Measurements from ENCODE around the gene RNF41. TPM values are rescaled to one million over a fixed set of nuclear protein-coding genes. Genes with fewer than 3 reads are reported as not detected.

Gene RNF41
- total RNA-seq, 1 donor from 2014 or later: 79.6 TPM

GRCh38 chr12:56252649-56253048, 30.9 kb upstream of the RNF41 start:
- TF ChIP-seq POLR2AphosphoS5 (IDR thresholded peaks at IDR 0.05; ENCODE audit: insufficient read depth in 1 of 2, low read depth in 1 of 2): no peak
- no peak for TF ChIP-seq CTCF (IDR thresholded peaks at IDR 0.05)
- no peak for TF ChIP-seq POLR2A (IDR thresholded peaks at IDR 0.05)
- H3K36me3 ChIP-seq: peaks cover 12 to 85% of the 10 kb centered on the region in 2 donors
- no peak for DNase-seq (ENCODE audit: extremely low spot score in 2 of 2)
- no peaks in the 10 kb centered on the region for H3K27me3 ChIP-seq
- H3K9me3 ChIP-seq: no peaks in the 10 kb centered on the region
- H3K4me1 ChIP-seq: peaks cover 17% of the 10 kb centered on the region
- H3K4me3 ChIP-seq: no peak overlapping the region
- intact Hi-C loops (cut with DNase I): no loop called here
- no peak overlapping the region for H3K27ac ChIP-seq

- Histone ChIP-seq H3K36me3 (peaks cover 10 to 97% of the 10 kb centered on the region in 2 donors), H3K4me1 (no peaks in the 10 kb centered on the region), H3K4me3 (no peak overlapping the region), H3K27me3 (no peaks in the 10 kb centered on the region), H3K27ac (no peak overlapping the region), H3K9me3 (no peaks in the 10 kb centered on the region)
- intact Hi-C loops (cut with DNase I): no loop called here
- no peak for DNase-seq (ENCODE audit: extremely low spot score in 2 of 2)
- TF ChIP-seq CTCF (IDR thresholded peaks at IDR 0.05) (no peak), POLR2A (IDR thresholded peaks at IDR 0.05) (no peak), POLR2AphosphoS5 (IDR thresholded peaks at IDR 0.05; ENCODE audit: insufficient read depth in 1 of 2, low read depth in 1 of 2) (no peak)
Observed at GRCh38 chr12:56248711-56249110, 27.0 kb upstream of the RNF41 start.

GRCh38 chr12:56247923-56248322, 26.2 kb upstream of the RNF41 start:
- Histone ChIP-seq H3K27ac (no peak overlapping the region), H3K9me3 (no peaks in the 10 kb centered on the region), H3K36me3 (peaks cover 10 to 97% of the 10 kb centered on the region in 2 donors), H3K4me1 (no peaks in the 10 kb centered on the region), H3K4me3 (no peak overlapping the region), H3K27me3 (no peaks in the 10 kb centered on the region)
- DNase-seq (ENCODE audit: extremely low spot score in 2 of 2): no peak
- intact Hi-C loops (cut with DNase I): no loop called here
- TF ChIP-seq POLR2A (IDR thresholded peaks at IDR 0.05): no peak
- no peak for TF ChIP-seq CTCF (IDR thresholded peaks at IDR 0.05)
- TF ChIP-seq POLR2AphosphoS5 (IDR thresholded peaks at IDR 0.05; ENCODE audit: insufficient read depth in 1 of 2, low read depth in 1 of 2): no peak

- H3K4me3 ChIP-seq: no peak overlapping the region
- H3K27me3 ChIP-seq: no peaks in the 10 kb centered on the region
- H3K27ac ChIP-seq: no peak overlapping the region
- H3K36me3 ChIP-seq: peaks cover 10 to 97% of the 10 kb centered on the region in 2 donors
- intact Hi-C loops (cut with DNase I): no loop called here
- TF ChIP-seq POLR2A (IDR thresholded peaks at IDR 0.05) (no peak), POLR2AphosphoS5 (IDR thresholded peaks at IDR 0.05; ENCODE audit: insufficient read depth in 1 of 2, low read depth in 1 of 2) (no peak), CTCF (IDR thresholded peaks at IDR 0.05) (no peak)
- DNase-seq (ENCODE audit: extremely low spot score in 2 of 2): no peak
- no peaks in the 10 kb centered on the region for H3K9me3 ChIP-seq
- H3K4me1 ChIP-seq: no peaks in the 10 kb centered on the region
Observed at GRCh38 chr12:56244494-56244893, 22.8 kb upstream of the RNF41 start.

- Histone ChIP-seq H3K4me3 (no peak overlapping the region), H3K36me3 (peaks cover 10 to 90% of the 10 kb centered on the region in 2 donors), H3K27me3 (no peaks in the 10 kb centered on the region), H3K4me1 (no peaks in the 10 kb centered on the region), H3K27ac (no peak overlapping the region), H3K9me3 (no peaks in the 10 kb centered on the region)
- intact Hi-C loops (cut with DNase I): no loop called here
- TF ChIP-seq CTCF (IDR thresholded peaks at IDR 0.05) (no peak), POLR2A (IDR thresholded peaks at IDR 0.05) (no peak), POLR2AphosphoS5 (IDR thresholded peaks at IDR 0.05; ENCODE audit: insufficient read depth in 1 of 2, low read depth in 1 of 2) (no peak)
- DNase-seq (ENCODE audit: extremely low spot score in 2 of 2): no peak
Observed at GRCh38 chr12:56243731-56244181, 22.0 kb upstream of the RNF41 start.

All from vagina (tissue), 2 donors.